Left ventricle myocardium superior (tissue), 1 donor: Measurements from ENCODE around the gene POPDC2. TPM values are rescaled to one million over a fixed set of nuclear protein-coding genes. Genes with fewer than 3 reads are reported as not detected.
A peak's percentile ranks its signal among the peaks of the same experiment; 100 is the strongest.
"Not testable (repeated sequence)": the region's sequence is repeated elsewhere in the genome, so short reads cannot be mapped to it uniquely, and the experiment has no call there.

Source experiments
- ATAC-seq: fragments of 200-7000 bp; cut with Tn5 transposase; one replicate; pipeline ENCODE4 v1.9.1; 2020; ENCODE audit warnings: mild to moderate bottlenecking, moderate library complexity
- DNase-seq: peaks from one replicate; pipeline ENCODE4 v3.0.0-alpha.2; 2020
- intact Hi-C: fragments of 100-400 bp; cut with micrococcal nuclease; formaldehyde crosslinking; loops from one replicate; pipeline ENCODE4 v1.11.0; 2022
- total RNA-seq: library from RNA; stranded (reverse); fragmentation: NEBNext Ultra II Directional; extraction: Animal tissue kit (Norgen Biotek cat#: 25700); gene quantifications from one replicate; pipeline ENCODE4 v1.2.1, GENCODE V29; 2021
- donor health status: DM: no; HTN: yes; CAD: no; lungs with severe emphysema.

The POPDC2 gene
- total RNA-seq, 1 donor from 2014 or later, result 586 TPM

DNA sequence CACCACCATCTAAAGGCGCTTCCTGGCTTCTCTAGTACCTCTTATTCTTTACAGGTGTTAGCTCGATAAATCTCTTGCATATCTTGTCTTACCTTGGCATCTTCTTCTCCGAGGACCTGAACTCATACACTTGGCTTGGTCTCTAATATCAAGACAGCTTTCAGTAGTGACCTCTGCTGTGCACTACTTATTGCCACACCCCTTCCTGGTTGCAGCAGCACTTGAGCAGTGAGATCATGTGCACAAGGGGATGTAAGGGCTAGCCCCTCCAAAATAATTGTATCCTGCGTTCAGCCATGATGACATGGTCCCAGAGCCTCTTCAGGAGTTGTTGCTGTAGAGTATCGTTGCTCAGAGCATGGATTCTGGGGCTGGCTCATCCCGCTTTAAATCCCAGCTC, 64.0 kb downstream of the POPDC2 start:
- DNase-seq (no peak), ATAC-seq (peak; percentile 24)
- intact Hi-C loops, result no loop called here

DNA sequence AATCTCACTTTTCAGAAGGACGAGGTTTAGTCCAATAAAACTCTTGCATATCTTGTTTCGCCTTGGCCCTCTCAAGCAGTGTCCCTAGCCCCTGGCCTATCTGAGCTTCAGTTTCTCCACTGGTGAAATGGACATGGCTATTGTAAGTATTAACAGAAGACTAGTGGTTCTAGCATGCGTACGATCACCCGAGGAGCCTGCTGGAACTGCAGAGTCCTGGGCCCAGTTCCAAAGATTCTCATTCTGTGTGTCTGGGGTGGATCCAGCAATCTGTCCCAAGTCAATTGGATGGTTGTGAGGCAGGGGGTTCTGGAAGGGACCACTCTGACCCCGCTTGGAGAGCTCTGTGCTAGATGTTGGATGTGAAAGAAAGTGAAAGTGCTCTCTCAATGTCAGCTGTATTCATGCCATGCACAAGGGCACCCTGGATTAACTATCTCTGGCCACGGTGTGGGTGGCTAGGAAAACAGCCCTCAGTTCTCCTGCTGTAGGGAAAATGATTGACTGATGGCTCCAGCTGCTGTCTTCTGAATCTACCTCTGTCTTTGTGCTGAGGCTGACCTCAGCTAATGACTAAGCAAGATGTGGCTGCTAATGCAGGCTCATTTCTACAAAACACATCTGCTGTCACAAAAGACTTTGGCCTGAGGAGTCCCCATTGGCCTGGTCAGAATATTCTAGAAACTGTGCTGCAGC, 64.6 kb downstream of the POPDC2 start:
- intact Hi-C loops, result no loop called here
- DNase-seq (no peak), ATAC-seq (peak; percentile 65)

DNA sequence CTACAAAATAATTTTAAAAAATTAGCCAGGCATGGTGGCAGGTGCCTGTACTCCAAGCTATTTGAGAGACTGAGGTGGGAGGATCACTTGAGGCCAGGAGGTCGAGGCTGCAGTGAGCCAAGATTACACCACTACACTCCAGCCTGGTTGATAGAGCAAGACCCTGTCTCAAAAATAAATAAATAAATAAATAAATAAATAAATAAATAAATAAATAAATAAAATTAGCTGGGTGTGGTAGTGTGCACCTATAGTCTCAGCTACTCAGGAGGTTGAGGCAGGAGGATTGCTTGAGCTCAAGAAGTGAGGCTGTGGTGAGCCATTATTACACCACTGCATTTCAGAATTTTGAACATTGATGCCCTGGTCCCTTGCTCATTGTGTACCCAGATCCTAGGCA, 65.5 kb downstream of the POPDC2 start:
- intact Hi-C loops, DNase-seq, ATAC-seq: not testable (repeated sequence)

DNA sequence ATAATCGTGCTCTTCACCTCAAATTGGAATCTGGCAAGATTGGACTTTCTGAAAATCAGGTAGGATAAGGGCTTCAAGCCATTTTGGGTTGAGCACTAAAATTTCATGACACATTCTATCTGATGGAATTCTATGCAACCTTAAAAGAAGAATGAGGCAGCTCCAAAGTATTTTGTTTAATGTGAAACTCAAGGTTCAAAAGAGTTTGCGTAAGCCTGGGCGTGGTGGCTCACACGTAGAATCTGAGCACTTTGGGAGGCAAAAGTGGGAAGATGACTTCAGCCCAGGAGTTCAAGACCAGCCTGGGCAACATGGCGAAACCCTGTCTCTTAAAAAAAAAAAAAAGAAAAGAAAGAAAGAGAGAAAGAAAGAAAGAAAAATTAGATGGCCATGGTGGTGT, 66.3 kb downstream of the POPDC2 start:
- ATAC-seq (no peak), DNase-seq (no peak)
- intact Hi-C loops, result no loop called here

DNA sequence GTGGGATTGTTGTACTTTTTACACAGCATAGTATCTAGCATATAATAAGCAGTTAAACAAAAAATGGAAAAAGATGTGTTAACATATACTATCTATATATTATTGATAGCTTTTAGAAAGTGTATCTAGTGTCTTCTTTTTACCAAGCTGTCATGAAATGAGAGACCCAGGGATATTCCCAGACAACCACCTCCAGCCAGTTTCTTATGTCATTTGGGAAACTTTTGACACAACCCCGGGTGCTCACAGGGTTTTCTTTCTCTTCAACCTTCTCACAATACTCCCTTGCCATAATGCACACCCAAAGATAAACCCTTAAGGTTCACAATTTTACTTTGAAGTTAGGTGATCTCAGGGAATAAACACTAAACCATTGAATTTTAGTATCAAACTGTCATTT, 67.5 kb downstream of the POPDC2 start:
- ATAC-seq (no peak), DNase-seq (no peak)
- intact Hi-C loops, result no loop called here

Other genes with a start within 250 kb of the POPDC2 start
- gene TMEM39A, start 197.0 kb downstream of the POPDC2 start, total RNA-seq, result 17.5 TPM
- 6.4 TPM for gene POGLUT1, start 191.6 kb downstream of the POPDC2 start, total RNA-seq
- gene TIMMDC1, start 162.0 kb downstream of the POPDC2 start, total RNA-seq, result 349 TPM
- not detected for gene CD80, start 101.0 kb downstream of the POPDC2 start, total RNA-seq
- gene ADPRH, start 81.1 kb downstream of the POPDC2 start, total RNA-seq, result 10.3 TPM
- 1.3 TPM for gene PLA1A, start 62.7 kb downstream of the POPDC2 start, total RNA-seq
- gene COX17, start 16.8 kb upstream of the POPDC2 start, total RNA-seq, result 177 TPM
- 0.45 TPM for gene CFAP91, start 42.4 kb upstream of the POPDC2 start, total RNA-seq
- 0.12 TPM for gene NR1I2, start 121.5 kb upstream of the POPDC2 start, total RNA-seq